HG03159 (cell line): ENCODE data around the gene EGF.
"Not testable (repeated sequence)": the region's sequence is repeated elsewhere in the genome, so short reads cannot be mapped to it uniquely, and the experiment has no call there.

ENCODE experiments used
- ATAC-seq: cut with Tn5 transposase; IDR thresholded peaks from one replicate; pipeline ENCODE4 v1.9.1; 2021; ENCODE audit warnings: mild to moderate bottlenecking, moderate library complexity; ENCODE audit not compliant: unreplicated experiment

Gene EGF

DNA sequence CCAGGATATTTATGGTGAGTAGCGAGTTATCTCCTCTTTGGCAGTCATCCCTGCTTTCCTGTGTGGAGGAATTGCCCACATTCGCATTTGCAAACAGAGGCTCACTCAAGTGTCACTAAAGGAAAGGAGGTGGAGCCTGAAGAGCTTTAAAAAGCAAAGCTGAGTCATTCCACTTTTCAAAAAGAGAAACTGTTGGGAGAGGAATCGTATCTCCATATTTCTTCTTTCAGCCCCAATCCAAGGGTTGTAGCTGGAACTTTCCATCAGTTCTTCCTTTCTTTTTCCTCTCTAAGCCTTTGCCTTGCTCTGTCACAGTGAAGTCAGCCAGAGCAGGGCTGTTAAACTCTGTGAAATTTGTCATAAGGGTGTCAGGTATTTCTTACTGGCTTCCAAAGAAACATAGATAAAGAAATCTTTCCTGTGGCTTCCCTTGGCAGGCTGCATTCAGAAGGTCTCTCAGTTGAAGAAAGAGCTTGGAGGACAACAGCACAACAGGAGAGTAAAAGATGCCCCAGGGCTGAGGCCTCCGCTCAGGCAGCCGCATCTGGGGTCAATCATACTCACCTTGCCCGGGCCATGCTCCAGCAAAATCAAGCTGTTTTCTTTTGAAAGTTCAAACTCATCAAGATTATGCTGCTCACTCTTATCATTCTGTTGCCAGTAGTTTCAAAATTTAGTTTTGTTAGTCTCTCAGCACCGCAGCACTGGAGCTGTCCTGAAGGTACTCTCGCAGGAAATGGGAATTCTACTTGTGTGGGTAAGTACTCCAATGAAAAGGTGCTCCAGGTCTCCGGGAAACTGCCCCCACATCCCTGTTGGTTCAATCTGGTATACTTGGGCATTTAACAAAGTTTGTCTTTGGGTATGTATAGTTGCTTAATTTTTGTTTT lies at the start of gene EGF:
EGF (plus strand) TSS at position 178 of the 890 bp plus-strand sequence; CDS start at position 631, 453 bp downstream.
- ATAC-seq, result no peak

DNA sequence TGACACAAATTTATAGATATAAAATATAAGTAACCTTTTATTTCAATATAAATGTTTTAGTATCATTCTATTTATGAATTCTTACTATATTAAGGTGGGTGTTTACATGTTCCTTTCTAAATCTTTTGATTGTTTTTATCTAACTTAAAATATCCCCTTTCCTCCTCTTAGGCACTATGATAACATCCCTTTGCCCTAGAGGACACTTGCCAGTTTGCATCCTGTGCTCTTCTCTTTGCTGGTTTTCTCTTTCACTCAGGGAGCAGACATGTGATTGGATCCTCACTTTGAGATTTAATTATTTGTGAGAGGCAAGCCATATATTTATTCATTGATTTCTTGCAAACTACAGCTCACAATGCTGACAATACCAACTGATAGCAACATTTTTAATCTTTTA lies 48.5 kb upstream of the EGF start:
- no peak for ATAC-seq

DNA sequence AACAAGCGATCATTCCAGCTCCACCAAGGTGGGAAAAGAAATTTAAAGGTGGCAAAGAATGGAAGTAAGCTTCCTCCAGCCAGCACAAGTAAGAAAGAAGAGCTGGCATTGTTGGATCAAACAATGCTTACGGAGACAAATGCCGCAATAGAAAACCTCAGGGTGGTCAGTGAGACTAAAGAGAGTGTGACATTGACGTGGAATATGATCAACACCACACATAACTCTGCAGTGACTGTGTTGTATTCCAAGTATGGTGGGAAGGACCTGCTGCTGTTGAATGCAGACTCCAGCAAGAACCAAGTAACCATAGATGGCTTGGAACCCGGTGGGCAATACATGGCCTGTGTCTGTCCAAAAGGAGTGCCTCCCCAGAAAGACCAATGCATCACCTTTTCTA lies 42.6 kb upstream of the EGF start:
- ATAC-seq, result no peak

DNA sequence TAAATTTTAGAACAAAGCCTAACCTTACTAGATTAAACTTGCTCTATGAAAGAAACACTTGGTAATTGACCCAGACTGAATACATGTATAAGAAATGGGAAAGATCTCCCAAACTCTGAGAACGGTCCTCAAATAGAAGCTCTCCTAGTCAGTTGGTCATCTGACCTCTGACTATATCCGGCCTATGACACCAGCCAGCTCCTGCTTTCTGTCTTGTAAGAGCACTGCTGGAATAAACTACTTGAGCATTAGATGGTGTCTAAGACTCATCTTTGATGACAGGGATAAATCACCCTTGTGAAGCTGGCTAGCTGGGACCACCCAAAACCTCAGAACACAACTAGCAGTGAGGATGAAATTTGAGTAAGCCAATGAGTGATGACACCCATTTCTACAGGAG lies 40.6 kb upstream of the EGF start:
- ATAC-seq, result no peak

DNA sequence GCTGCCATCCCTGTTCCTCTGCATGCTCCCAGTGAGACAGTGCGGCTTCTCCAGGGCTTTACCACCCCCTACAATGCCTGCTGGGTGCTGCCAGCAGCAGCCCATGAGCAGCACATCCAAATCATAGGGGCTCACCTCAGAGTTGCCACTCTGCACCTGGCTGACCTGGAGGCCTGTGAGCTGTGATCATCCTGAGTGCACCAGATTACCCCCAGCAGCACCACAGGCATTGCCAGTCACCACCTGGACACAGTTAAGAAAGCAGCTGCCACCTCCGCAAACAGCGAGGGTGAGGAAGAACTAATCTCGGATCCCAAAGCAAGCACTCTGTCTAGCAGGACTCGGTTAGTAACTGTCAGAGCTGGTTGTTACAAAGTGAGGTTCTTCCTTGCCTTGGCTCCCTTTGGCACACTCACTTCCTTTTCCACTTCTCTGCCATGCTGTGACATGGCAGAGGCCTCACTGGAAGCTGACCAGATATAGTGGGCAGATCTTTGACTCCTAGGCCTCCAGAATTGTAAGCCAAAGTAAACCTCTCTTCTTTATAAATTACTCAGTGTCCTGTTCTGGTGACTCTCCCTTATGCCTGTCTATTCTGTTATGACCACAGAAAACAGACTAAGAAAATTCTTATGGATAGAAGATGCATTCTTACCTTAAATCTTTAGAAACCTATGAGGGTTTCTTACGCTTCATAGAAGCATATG lies 39.6 kb upstream of the EGF start:
- ATAC-seq, result no peak

DNA sequence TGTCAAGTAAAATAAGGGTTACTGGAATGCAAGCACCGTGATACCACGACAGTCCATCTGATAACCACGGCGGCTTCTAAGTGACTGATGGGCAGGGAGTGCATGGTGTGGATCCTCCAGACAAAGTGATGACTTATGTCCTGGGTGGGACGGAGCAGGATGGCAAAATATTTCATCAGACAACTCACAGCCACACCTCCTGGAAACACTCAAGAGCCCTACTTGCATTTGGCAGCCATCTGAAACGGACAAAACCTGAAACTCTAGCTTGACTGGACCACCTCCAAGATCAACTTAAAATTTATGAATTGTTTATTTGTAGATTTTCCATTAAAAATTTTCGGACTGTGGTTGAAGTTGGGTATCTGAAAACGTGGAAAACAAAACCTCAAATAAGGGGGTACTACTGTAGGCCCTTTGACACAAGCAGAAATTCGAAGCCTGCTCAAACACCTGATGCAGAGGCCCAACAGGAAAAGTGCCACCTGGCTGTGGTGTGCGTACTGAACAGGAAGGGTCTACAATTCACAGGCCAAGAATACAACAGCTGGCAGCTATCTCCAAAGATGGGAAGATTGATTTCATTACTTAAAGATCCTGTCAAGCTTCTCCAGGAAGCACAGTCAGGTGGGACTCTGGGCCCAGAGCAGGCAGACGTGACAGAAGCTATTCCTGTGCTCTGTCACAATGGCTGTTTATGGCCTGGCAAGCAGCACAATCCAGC lies 38.7 kb upstream of the EGF start:
- ATAC-seq, result no peak

DNA sequence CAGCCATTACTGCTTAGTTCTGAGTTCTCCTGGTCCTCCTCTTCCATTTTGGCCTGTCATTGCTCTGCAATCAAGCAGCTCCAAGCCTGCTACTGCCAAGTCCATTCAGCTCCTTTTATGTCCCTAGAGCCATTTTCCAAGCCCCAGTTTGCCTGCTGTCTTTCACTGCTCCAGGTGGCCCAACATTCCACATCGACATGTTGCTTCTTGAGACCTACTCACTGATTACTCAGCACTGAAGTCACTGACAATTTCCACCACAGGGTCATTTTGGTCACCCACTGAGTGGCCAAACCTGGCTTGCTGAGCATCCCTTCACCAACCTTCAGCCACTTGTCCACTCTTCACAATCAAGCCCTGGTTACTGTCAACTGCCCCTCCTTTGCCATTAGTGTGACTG lies 37.6 kb upstream of the EGF start:
- ATAC-seq, result no peak

DNA sequence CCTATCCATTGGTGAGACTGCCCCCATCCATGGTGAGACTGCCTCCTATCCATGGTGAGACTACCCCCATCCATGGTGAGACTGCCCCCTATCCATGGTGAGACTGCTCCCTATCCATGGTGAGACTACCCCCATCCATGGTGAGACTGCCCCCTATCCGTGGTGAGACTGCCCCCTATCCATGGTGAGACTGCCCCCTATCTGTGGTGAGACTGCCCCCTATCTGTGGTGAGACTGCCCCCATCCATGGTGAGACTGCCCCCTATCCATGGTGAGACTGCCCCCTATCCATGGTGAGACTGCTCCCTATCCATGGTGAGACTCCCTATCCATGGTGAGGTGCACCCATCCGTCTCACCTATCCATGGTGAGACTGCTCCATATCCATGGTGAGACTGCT lies 37.1 kb upstream of the EGF start:
- ATAC-seq, result not testable (repeated sequence)

DNA sequence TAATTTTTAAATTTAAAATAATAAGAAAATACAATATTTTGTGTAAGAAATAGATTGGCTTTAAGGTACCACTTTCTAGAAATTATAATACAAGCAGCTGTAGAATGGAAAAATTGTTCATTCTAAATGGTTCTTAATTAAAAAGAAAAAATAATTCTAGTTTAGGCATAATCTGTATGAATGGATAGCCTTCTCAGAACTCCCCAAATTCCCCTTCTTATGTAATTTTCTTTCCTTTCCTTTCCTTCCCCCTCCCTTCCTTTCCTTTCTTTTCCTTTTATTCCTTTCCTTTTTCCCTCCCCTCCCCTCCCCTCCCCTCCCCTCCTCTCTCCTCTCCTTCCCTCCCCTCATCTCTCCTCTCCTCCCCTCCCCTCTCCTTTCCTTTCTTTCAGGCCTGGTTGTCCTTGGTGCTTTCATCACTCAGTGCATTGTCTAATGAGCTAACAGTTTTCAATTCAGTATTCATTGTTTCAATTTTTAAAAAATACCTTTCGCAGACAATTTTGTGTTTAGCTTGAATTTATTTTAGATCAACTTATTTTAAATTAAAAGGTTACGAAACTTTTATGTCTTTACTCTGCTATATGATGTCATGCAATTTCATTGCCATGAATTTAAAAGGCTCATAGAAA lies 35.9 kb upstream of the EGF start:
- ATAC-seq, result no peak

DNA sequence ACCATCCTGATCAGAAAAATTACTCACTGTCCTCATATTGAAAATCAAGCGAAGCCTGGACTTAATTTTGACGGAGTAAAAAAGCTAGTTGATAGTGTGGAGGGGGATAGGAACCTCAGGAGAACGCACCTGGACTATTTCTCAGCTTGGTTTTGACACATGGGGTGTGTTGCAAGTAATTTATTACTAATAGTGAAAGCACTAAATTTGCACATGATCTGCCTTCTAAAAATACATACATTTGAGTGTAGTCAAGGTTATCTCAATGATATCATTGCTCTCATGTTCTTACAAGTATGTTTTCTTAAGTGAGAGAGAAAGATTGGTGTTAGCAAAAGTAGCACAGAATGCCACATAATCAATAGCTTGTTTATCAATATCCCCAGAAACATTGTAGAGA lies 35.3 kb upstream of the EGF start:
- peak; percentile 71 for ATAC-seq

DNA sequence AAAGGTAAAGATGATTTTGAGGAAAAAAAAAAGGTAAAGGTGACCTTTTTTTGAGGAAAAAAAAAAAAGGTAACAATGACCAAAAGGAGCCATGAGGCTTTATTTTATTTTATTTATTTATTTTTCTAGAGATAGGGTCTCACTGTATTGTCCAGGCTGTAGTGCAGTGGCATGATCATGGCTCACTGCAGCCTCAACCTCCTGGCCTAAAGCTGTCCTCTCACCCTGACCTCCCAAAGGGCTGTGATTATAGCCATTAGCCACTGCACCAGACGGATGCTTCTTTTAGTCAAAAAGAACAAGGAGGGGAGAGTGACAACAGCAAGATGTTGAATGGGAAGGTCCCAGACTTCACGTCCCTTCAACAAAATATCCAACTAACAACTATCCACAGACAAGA lies 34.3 kb upstream of the EGF start:
- no peak for ATAC-seq

DNA sequence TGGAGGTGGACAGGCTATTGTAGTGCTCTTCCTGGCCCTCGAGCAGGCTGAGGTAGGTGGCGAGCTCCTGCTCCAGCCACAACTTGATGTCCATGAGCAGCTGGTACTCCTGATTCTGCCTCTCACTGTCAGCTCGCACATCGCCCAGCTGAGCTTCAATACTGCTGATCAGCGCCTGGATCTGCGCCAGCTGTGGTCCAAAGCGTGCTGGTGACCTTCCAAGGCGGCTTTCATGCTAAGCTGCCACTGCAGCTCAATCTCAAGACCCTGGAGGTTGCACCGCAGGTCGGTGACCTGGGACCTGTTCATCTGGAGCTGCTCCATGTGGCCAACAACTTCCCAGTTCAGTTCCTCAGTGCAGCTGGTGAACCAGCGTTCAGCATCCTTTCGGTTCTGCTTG lies 33.6 kb upstream of the EGF start:
- ATAC-seq, result no peak

DNA sequence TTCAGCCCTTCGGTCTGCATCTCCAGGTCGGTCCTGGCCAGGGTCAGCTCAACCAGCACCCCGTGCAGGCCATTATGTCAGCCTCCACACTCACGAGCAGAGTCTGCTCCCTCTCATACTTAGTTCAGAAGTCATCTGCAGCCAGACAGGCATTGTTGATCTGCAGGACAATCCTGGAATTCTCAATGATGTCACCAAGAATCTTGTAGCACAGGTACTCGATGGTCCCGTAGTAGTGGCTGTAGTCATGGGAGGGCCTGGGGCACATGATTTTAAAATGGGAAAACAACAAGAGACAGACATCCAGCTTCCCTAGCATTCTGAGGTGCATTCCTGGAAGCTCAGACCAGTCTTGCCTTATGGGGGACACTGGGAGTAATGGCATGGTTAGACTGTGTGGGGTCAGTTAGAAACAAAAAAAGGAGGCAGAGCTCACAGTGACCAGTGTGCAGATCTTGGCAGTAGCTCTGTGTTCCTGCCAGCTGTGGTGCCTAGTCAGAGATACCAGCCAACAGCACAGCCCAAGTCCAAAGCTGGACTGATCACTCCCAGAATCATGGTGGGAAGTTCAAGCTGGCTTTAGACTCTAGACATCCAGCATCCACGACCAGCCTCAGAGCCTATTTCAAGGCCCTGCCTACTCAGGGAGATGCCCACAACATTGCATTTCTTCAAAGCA lies 32.9 kb upstream of the EGF start:
- no peak for ATAC-seq

DNA sequence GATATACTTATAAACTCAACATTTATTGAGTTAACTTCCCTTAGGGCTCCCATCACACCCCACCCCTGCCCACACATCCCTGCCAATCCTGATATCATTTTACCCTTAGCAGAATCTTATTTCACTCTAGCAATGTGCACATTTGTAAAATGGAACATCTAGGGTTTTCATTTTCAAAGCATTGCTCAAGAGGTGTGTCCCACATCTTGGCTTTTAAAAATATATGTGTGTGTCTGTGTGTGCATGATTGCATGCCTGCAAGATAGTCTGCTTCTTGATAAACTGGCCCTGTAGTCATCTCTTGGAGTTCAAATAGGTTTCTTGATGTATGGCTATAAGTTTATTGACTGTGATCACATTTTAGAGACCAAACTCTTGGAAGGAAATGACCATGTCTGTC lies 26.4 kb upstream of the EGF start:
- no peak for ATAC-seq

DNA sequence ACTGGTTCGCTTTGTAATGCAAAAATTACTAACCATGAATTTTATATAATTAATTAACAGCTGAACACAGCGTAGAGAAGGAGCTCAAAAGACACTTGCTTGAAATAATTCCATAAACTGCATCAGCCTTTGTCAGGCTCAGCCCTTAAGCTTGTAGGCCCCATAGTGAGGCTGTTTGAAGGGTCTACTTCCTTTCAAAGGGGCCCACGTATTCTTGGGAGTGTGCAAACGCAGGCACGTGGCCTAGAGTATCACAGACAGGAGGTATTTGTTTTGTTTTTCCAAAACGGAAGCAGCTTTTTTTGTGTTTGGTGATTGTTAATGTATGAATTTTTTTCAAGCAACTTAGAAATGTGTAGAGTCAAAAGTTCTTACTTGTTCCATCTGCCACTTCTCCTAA lies 25.6 kb upstream of the EGF start:
- no peak for ATAC-seq

DNA sequence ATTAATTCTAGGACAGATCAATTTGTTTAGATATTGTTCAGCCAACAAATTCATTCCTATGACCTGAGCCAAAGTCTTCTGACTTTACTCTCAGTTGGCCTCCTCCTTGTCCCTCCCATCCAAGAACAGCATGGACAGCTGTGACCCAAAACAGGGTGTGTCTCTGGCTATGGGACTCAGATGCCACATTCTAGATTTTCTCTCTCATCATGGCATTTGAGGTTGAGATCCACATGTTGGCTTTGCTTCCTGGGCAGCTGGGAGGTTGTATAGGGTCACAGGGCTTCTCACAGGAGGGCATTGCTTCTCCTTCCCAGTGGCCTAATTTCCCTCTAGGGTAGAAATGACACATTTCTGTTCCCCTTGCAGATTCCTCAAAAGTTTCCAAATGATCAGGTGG lies 22.6 kb upstream of the EGF start:
- no peak for ATAC-seq

DNA sequence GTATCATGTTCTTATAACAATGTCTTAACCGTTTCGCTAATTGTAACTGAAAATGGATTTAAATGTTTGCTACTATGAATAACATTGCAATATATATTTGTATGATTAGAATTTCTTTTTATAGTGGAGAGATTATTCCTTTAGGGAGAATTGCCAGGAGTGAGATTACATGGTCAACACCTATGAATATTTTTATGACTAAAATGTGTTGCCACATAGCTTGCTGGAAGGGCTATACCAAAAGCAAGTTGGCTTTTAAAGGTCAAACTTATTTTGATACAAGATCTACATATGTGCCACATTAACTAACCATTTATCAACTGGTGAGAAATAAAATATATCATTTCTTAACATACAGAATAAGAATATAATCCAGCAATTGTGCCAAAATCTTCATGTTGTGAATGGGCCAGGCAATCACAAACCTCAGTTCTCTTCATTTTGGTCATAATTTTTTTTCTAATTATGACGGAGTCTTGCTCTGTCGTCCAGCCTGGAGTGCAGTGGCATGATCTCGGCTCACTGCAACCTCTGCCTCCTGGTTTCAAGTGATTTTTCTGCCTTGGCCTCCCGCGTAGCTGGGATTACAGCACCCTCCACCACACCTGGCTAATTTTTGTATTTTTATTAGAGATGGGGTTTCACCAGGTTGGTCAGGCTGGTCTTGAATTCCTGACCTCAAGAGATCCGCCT lies 10.0 kb upstream of the EGF start:
- no peak for ATAC-seq

DNA sequence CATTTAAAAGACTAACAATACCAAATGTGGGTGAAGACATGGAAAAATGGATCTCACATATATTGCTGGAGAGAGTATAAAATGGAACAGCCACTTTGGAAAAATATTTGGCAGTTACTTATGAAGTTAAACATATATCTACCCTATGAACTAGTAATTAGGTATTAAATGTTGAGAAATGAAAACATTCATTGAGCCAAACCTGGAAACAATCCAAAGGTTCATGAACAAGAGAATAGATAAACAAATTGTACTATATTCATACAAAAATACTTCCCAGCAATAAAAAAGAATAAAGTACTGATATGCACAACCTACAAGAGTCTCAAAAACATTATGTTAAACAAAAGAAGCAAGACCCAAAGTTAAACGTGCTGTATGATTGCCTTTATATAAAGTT lies 4.0 kb upstream of the EGF start:
- no peak for ATAC-seq

DNA sequence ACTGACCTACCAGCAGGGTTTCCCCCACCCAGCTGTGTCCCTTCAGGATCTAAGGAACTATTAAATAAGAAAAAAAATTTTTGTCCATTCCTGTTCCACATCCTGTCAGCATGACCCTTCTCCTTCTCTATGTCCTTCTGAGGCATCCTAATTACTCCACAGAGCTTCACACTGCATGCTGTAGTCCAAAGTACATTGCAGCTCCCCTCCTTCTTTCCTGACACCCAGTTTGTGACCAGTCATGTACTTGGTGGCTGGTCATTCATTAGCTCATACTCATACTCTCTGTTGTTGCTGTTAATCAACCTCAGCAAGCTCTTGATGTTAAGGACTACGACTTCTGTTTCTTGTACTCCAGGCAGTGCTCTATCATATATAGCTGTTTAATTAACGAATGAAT lies 2.4 kb upstream of the EGF start:
- ATAC-seq, result no peak

DNA sequence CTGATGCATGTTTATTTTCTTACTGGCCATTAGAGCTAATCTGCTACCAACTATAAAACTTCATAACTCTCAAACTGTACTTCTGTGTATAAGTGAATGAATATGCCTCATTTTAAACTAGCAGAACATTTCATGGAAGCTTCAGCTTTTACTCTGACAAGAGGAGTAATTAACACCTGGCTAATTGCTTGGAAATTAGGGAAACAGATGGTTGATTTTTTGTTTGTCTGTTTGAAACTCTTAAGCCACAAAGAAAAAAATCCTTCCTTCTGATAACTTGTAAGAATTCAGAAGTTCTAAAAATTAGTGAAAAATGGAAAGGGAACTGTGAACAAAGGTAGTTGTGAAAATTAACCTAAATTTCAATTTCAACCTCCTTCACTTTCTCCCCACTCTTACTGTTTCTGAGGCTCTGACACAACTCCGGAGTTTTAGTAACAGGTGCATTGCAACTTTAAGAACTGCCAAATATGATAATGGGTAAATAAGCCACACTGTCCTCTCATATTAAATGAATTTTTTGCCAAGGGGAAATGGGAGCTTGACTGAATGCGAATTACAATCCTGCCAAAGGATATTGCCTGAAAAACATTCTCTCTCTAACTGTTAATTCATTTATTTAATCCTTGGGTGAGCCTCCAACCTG lies 1.0 kb downstream of the EGF start:
- ATAC-seq, result no peak
